ENCODE results near the gene TMEM175. TPM values are rescaled to one million over a fixed set of nuclear protein-coding genes. Genes with fewer than 3 reads are reported as not detected.

Gene TMEM175
- total and polyA plus RNA-seq, 2 of the 8 experiments (the other 6 are each of a cell fraction or from before 2014, with no cell fraction given) = 4.9 to 20.7 TPM

- TF ChIP-seq CHD7 (IDR thresholded peaks at IDR 0.05; ENCODE audit: insufficient replicate concordance, low read length) (no peak), ASH2L (IDR thresholded peaks at IDR 0.05; ENCODE audit: low read length) (no peak), FOSL1 (IDR thresholded peaks at IDR 0.05; ENCODE audit: insufficient read depth, low read depth, low read length) (no peak), JUN (IDR thresholded peaks at IDR 0.05; ENCODE audit: low read depth, low read length) (no peak), TCF12 (IDR thresholded peaks at IDR 0.05; ENCODE audit: low read depth, low read length) (no peak), CTBP2 (IDR thresholded peaks at IDR 0.05; ENCODE audit: borderline replicate concordance, insufficient read depth, insufficient read length, low read length) (no peak), SP1 (IDR thresholded peaks at IDR 0.05; ENCODE audit: low read depth, low read length) (no peak), TAF7 (optimal IDR thresholded peaks at IDR 0.05; ENCODE audit: borderline replicate concordance, low read depth, low read length) (no peak)
Observed at GRCh38 chr4:970046-970745, 37.9 kb downstream of the TMEM175 start (continued).
